ENCODE data around the gene SCAMP1. TPM values are rescaled to one million over a fixed set of nuclear protein-coding genes. Genes with fewer than 3 reads are reported as not detected.
"Not testable (repeated sequence)": the region's sequence is repeated elsewhere in the genome, so short reads cannot be mapped to it uniquely, and the experiment has no call there.

Gene SCAMP1
- total RNA-seq, 1 donor from 2014 or later, result 45.0 TPM

GRCh38 chr5:78353520-78353919 lies 6.9 kb upstream of the SCAMP1 start:
- Mint-ChIP-seq H3K27ac (ENCODE audit: unreplicated experiment) (no peak overlapping the region), H3K36me3 (ENCODE audit: unreplicated experiment) (no peaks in the 10 kb centered on the region), H3K27me3 (ENCODE audit: unreplicated experiment) (no peaks in the 10 kb centered on the region), H3K4me3 (ENCODE audit: unreplicated experiment) (no peak overlapping the region), H3K4me1 (ENCODE audit: unreplicated experiment) (peaks cover 4% of the 10 kb centered on the region), H3K9me3 (ENCODE audit: unreplicated experiment) (no peaks in the 10 kb centered on the region)
- DNase-seq (ENCODE audit: extremely low spot score, unreplicated experiment), result no peak
- no peak for TF ChIP-seq CTCF (IDR thresholded peaks at IDR 0.05)

GRCh38 chr5:78354066-78354670 lies 6.2 kb upstream of the SCAMP1 start:
- Mint-ChIP-seq H3K36me3 (ENCODE audit: unreplicated experiment) (no peaks in the 10 kb centered on the region), H3K9me3 (ENCODE audit: unreplicated experiment) (no peaks in the 10 kb centered on the region), H3K4me1 (ENCODE audit: unreplicated experiment) (peaks cover 10% of the 10 kb centered on the region), H3K4me3 (ENCODE audit: unreplicated experiment) (no peak overlapping the region), H3K27ac (ENCODE audit: unreplicated experiment) (no peak overlapping the region), H3K27me3 (ENCODE audit: unreplicated experiment) (no peaks in the 10 kb centered on the region)
- no peak for DNase-seq (ENCODE audit: extremely low spot score, unreplicated experiment)
- TF ChIP-seq CTCF (IDR thresholded peaks at IDR 0.05), result no peak

GRCh38 chr5:78355561-78355960 lies 4.9 kb upstream of the SCAMP1 start:
- no peak for DNase-seq (ENCODE audit: extremely low spot score, unreplicated experiment)
- no peaks in the 10 kb centered on the region for H3K9me3 Mint-ChIP-seq (ENCODE audit: unreplicated experiment)
- H3K36me3 Mint-ChIP-seq (ENCODE audit: unreplicated experiment), result no peaks in the 10 kb centered on the region
- no peak for TF ChIP-seq CTCF (IDR thresholded peaks at IDR 0.05)
- H3K4me3 Mint-ChIP-seq (ENCODE audit: unreplicated experiment), result no peak overlapping the region
- H3K4me1 Mint-ChIP-seq (ENCODE audit: unreplicated experiment), result peaks cover 19% of the 10 kb centered on the region
- H3K27me3 Mint-ChIP-seq (ENCODE audit: unreplicated experiment), result no peaks in the 10 kb centered on the region
- H3K27ac Mint-ChIP-seq (ENCODE audit: unreplicated experiment), result no peak overlapping the region

GRCh38 chr5:78359455-78359830 lies 974 bp upstream of the SCAMP1 start:
- Mint-ChIP-seq H3K4me1 (ENCODE audit: unreplicated experiment) (peaks cover 37% of the 10 kb centered on the region), H3K27ac (ENCODE audit: unreplicated experiment) (peak overlapping the region; percentile 97), H3K4me3 (ENCODE audit: unreplicated experiment) (peak overlapping the region; percentile 96)
- DNase-seq (ENCODE audit: extremely low spot score, unreplicated experiment); H3K36me3 Mint-ChIP-seq (ENCODE audit: unreplicated experiment); H3K27me3 Mint-ChIP-seq (ENCODE audit: unreplicated experiment); H3K9me3 Mint-ChIP-seq (ENCODE audit: unreplicated experiment): not testable (repeated sequence)

GRCh38 chr5:78360674-78360923 lies 182 bp downstream of the SCAMP1 start:
- peak overlapping the region; percentile 96 for H3K4me3 Mint-ChIP-seq (ENCODE audit: unreplicated experiment)
- H3K27ac Mint-ChIP-seq (ENCODE audit: unreplicated experiment), result peak overlapping the region; percentile 68
- DNase-seq (ENCODE audit: extremely low spot score, unreplicated experiment), result no peak
- H3K36me3 Mint-ChIP-seq (ENCODE audit: unreplicated experiment), result no peaks in the 10 kb centered on the region
- H3K27me3 Mint-ChIP-seq (ENCODE audit: unreplicated experiment), result no peaks in the 10 kb centered on the region
- H3K4me1 Mint-ChIP-seq (ENCODE audit: unreplicated experiment), result peaks cover 37% of the 10 kb centered on the region
- TF ChIP-seq CTCF (IDR thresholded peaks at IDR 0.05), result no peak
- H3K9me3 Mint-ChIP-seq (ENCODE audit: unreplicated experiment), result no peaks in the 10 kb centered on the region
